ENCODE measurements around the gene MED8. TPM values are rescaled to one million over a fixed set of nuclear protein-coding genes. Genes with fewer than 3 reads are reported as not detected.

Gene MED8
- total and polyA plus RNA-seq, 9 of the 15 experiments (the other 6 are each of a cell fraction or from before 2014, with no cell fraction given), result 23.0 to 120 (median 56.4) TPM

DNA sequence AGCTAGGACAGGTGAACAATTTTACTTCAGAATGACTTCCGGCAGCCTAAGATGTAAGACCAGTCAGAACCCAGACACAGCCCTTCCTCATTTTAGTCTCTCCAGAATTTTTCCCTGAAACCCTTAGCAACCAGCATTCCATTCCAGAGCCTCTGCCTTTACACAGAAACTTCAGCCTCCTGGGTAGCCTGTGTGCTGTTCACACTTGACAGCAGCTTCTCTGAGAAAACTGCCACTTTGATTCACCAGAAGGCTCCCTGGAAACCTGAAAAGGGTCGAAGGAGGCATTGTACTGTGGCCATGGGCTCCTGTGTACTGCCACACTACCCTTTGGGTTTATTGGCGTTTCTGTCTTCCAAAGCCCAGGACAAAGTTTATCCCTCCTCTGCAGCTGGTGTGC is 46.8 kb upstream of the MED8 start:
- Histone ChIP-seq H3K4me2 (ENCODE audit: insufficient read depth, low read length) (no peak overlapping the region), H3K27me3 (ENCODE audit: control insufficient read depth in 2 of 2, insufficient read depth in 2 of 2, low read length in 2 of 2) (no peaks in the 10 kb centered on the region), H3K9me3 (replicated peaks; ENCODE audit: control insufficient read depth, insufficient read depth, low read depth, low read length) (no peaks in the 10 kb centered on the region), H3K79me2 (ENCODE audit: control insufficient read depth, insufficient read depth, low read length) (no peaks in the 10 kb centered on the region), H3K9ac (ENCODE audit: insufficient read depth in 1 of 2, low read depth in 2 of 2, low read length in 2 of 2) (no peak overlapping the region), H3K27ac (ENCODE audit: extremely low read depth, low read depth, low read length) (no peak overlapping the region), H3K4me1 (replicated peaks in 1 of 2; ENCODE audit: control insufficient read depth in 2 of 2, insufficient read depth in 2 of 2, low read length in 2 of 2) (no peaks in the 10 kb centered on the region), H3K36me3 (ENCODE audit: control insufficient read depth, insufficient read depth, low read length) (peaks cover 43% of the 10 kb centered on the region; the same call in 2 of the 3 replicates), H3K9me1 (ENCODE audit: control insufficient read depth, insufficient read depth, low read length) (no peaks in the 10 kb centered on the region), H2AFZ (ENCODE audit: low read depth, low read length) (no peak overlapping the region), H4K20me1 (replicated peaks; ENCODE audit: control insufficient read depth, insufficient read depth, low read length) (no peaks in the 10 kb centered on the region), H3K4me3 (no peak overlapping the region)
- WGBS (ENCODE audit: insufficient coverage, low coverage, missing lambda C conversion rate), result 41% methylated on average over 3 of the region's 3 CpGs
- ATAC-seq (no peak), DNase-seq (ENCODE audit: extremely low read depth in 1 of 4, low spot score in 3 of 4) (no peak), FAIRE-seq (no peak)
- no TSS peak for BruUV-seq (replicated peaks)
- ChIA-PET POLR2A (no interaction called here), CTCF (ENCODE audit: low intra/inter-chr PET ratio) (no interaction called here)
- intact Hi-C loops (cut with micrococcal nuclease) (no loop called here), in situ Hi-C loops (cut with MboI) (no loop called here)
- TF ChIP-seq GTF2A2 (tag; IDR thresholded peaks at IDR 0.05), result no peak
- no peak for TF ChIP-seq ZNF707 (CRISPR knock-in tag; conservative IDR thresholded peaks at IDR 0.05)
- TF ChIP-seq, protein P1, sequence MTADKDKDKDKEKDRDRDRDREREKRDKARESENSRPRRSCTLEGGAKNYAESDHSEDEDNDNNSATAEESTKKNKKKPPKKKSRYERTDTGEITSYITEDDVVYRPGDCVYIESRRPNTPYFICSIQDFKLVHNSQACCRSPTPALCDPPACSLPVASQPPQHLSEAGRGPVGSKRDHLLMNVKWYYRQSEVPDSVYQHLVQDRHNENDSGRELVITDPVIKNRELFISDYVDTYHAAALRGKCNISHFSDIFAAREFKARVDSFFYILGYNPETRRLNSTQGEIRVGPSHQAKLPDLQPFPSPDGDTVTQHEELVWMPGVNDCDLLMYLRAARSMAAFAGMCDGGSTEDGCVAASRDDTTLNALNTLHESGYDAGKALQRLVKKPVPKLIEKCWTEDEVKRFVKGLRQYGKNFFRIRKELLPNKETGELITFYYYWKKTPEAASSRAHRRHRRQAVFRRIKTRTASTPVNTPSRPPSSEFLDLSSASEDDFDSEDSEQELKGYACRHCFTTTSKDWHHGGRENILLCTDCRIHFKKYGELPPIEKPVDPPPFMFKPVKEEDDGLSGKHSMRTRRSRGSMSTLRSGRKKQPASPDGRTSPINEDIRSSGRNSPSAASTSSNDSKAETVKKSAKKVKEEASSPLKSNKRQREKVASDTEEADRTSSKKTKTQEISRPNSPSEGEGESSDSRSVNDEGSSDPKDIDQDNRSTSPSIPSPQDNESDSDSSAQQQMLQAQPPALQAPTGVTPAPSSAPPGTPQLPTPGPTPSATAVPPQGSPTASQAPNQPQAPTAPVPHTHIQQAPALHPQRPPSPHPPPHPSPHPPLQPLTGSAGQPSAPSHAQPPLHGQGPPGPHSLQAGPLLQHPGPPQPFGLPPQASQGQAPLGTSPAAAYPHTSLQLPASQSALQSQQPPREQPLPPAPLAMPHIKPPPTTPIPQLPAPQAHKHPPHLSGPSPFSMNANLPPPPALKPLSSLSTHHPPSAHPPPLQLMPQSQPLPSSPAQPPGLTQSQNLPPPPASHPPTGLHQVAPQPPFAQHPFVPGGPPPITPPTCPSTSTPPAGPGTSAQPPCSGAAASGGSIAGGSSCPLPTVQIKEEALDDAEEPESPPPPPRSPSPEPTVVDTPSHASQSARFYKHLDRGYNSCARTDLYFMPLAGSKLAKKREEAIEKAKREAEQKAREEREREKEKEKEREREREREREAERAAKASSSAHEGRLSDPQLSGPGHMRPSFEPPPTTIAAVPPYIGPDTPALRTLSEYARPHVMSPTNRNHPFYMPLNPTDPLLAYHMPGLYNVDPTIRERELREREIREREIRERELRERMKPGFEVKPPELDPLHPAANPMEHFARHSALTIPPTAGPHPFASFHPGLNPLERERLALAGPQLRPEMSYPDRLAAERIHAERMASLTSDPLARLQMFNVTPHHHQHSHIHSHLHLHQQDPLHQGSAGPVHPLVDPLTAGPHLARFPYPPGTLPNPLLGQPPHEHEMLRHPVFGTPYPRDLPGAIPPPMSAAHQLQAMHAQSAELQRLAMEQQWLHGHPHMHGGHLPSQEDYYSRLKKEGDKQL (CRISPR knock-in tag; IDR thresholded peaks at IDR 0.05; ENCODE audit: borderline replicate concordance), result no peak
- no peak for TF ChIP-seq RHOXF2B (CRISPR knock-in tag; conservative IDR thresholded peaks at IDR 0.05)
- no peak for TF ChIP-seq TSC22D4 (tag; IDR thresholded peaks at IDR 0.05)
- TF ChIP-seq NFYB (IDR thresholded peaks at IDR 0.05; ENCODE audit: extremely low read depth, insufficient read length), result no peak
- TF ChIP-seq ATF7 (IDR thresholded peaks at IDR 0.05), result no peak
- TF ChIP-seq, protein P2, sequence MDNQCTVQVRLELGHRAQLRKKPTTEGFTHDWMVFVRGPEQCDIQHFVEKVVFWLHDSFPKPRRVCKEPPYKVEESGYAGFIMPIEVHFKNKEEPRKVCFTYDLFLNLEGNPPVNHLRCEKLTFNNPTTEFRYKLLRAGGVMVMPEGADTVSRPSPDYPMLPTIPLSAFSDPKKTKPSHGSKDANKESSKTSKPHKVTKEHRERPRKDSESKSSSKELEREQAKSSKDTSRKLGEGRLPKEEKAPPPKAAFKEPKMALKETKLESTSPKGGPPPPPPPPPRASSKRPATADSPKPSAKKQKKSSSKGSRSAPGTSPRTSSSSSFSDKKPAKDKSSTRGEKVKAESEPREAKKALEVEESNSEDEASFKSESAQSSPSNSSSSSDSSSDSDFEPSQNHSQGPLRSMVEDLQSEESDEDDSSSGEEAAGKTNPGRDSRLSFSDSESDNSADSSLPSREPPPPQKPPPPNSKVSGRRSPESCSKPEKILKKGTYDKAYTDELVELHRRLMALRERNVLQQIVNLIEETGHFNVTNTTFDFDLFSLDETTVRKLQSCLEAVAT (IDR thresholded peaks at IDR 0.05), result no peak
- no peak for TF ChIP-seq ZNF695 (CRISPR knock-in tag; IDR thresholded peaks at IDR 0.05)
- no peak for TF ChIP-seq PHB (CRISPR knock-in tag; IDR thresholded peaks at IDR 0.05)
- TF ChIP-seq PURB (CRISPR knock-in tag; IDR thresholded peaks at IDR 0.05; ENCODE audit: low read depth), result no peak
- TF ChIP-seq U2AF1 (optimal IDR thresholded peaks at IDR 0.05; ENCODE audit: low read depth, low read length), result no peak
- TF ChIP-seq MCM5 (IDR thresholded peaks at IDR 0.05; ENCODE audit: low read depth), result no peak
- TF ChIP-seq RB1 (IDR thresholded peaks at IDR 0.05; ENCODE audit: low read depth), result no peak
- TF ChIP-seq, protein P3, sequence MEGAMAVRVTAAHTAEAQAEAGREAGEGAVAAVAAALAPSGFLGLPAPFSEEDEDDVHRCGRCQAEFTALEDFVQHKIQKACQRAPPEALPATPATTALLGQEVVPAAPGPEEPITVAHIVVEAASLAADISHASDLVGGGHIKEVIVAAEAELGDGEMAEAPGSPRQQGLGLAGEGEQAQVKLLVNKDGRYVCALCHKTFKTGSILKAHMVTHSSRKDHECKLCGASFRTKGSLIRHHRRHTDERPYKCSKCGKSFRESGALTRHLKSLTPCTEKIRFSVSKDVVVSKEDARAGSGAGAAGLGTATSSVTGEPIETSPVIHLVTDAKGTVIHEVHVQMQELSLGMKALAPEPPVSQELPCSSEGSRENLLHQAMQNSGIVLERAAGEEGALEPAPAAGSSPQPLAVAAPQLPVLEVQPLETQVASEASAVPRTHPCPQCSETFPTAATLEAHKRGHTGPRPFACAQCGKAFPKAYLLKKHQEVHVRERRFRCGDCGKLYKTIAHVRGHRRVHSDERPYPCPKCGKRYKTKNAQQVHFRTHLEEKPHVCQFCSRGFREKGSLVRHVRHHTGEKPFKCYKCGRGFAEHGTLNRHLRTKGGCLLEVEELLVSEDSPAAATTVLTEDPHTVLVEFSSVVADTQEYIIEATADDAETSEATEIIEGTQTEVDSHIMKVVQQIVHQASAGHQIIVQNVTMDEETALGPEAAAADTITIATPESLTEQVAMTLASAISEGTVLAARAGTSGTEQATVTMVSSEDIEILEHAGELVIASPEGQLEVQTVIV (CRISPR knock-in tag; IDR thresholded peaks at IDR 0.05; ENCODE audit: borderline replicate concordance), result no peak
- TF ChIP-seq NRF1 (conservative IDR thresholded peaks at IDR 0.05 in 1 of 2, IDR thresholded peaks at IDR 0.05 in 1 of 2), result no peak
